Measurements from ENCODE around the gene RHOBTB1.

The RHOBTB1 gene

DNA sequence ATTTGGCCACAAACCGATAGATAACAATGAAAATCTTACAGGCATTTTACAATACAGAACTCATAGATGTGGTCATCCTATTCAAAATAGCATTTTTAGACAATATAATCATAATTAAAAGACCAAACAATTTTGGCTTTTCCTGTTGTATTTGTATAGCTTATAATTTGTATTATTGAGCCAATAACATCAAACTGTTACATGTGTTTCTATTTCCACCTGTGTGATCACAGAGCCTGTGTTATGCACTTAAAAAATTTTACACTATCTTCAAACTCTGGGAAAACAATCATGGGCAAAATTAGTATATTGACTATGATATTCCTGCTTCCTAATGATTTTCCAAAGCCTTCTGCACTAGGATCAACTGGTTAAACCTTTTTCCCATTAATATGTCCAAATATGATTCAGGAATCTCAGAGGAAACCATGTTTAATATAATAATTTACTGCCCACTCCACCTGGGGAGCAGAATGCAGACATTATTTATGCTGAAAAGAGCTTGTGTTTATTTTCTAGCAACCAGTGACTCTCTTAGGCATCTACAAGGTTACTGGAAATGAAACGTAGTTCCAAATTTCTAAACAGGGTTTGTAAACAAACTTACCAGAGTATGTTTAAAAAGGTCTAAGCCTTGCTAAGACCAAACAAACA is 1.7 kb downstream of the RHOBTB1 start:
- H3K27ac Mint-ChIP-seq, result no peak overlapping the region
- no peak overlapping the region for H3K4me3 Mint-ChIP-seq

DNA sequence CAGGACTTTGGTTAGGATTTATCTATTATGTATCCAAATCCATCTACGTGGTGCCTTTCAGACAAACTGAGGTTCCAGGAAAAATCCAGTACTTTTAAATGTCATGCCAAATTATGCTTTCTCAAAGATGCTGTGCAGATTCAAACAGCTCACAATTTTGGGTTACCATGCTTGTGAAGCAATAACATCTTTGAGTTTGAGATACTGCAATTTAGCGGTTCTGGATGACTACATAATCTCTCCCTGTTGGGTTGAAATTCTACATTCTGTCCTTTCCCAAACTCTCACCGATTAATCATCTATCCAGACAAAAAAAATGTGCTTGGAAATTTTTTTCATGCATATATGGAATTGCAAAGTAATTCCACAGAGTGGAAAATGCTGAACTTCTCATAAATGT is 3.5 kb downstream of the RHOBTB1 start:
- DNase-seq (ENCODE audit: low spot score in 2 of 2) (no peak), ATAC-seq (ENCODE audit: low read depth) (no peak)
- Mint-ChIP-seq H3K4me1 (peaks cover 13% of the 10 kb centered on the region), H3K36me3 (no peaks in the 10 kb centered on the region), H3K9me3 (no peaks in the 10 kb centered on the region), H3K4me3 (no peak overlapping the region), H3K27ac (no peak overlapping the region), H3K27me3 (peaks cover 7% of the 10 kb centered on the region)

More for the DNA sequence above, 1.7 kb downstream of the RHOBTB1 start:
- no peak for DNase-seq (ENCODE audit: low spot score in 2 of 2)
- no peak for ATAC-seq (ENCODE audit: low read depth)
- no peaks in the 10 kb centered on the region for H3K9me3 Mint-ChIP-seq
- H3K4me1 Mint-ChIP-seq, result peaks cover 13% of the 10 kb centered on the region
- H3K36me3 Mint-ChIP-seq, result no peaks in the 10 kb centered on the region
- H3K27me3 Mint-ChIP-seq, result peaks cover 11% of the 10 kb centered on the region

DNA sequence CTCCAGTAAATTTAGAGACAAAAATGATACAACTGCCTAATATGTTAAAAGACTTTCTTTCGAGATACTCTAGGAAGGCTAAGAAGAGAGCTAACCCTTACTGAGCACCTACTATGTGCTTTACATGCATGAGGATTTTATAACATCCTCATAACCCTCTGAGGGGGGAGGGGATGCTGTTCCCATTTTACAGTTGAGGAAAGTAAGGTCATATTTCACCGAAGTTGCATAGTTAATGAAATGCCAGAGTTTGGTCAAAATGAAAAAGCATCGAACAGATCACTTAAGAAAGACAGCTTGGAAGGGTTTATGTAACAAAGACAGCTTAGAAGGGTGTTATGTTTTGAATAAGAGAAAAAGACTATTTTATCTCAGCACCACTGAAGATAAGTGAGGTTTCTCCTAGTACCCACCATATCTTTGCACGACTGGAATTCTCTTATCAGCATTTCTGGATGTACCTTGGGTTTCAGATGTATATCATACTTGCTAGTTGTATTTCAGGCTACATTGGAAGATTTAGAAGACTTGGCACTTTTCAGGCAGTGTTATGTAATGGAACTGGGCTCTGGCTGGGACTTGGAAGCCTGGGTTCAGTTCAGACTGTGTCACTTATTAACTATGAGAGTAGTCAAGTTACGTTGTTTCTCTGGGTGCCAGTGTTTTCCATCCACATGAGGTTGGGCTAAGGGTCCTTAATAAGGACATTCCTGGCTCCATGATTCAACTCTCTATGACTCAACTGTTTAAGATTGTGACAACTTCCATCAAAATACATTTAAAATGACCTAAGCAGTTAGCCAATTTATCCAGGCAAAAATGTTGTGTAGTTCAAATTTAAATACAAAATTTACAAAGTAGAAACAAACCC is 6.0 kb downstream of the RHOBTB1 start:
- Mint-ChIP-seq H3K4me1 (peaks cover 7% of the 10 kb centered on the region), H3K27ac (no peak overlapping the region), H3K9me3 (peaks cover 1% of the 10 kb centered on the region), H3K36me3 (no peaks in the 10 kb centered on the region), H3K27me3 (peaks cover 2% of the 10 kb centered on the region), H3K4me3 (no peak overlapping the region)
- ATAC-seq (ENCODE audit: low read depth) (no peak), DNase-seq (ENCODE audit: low spot score in 2 of 2) (no peak)

DNA sequence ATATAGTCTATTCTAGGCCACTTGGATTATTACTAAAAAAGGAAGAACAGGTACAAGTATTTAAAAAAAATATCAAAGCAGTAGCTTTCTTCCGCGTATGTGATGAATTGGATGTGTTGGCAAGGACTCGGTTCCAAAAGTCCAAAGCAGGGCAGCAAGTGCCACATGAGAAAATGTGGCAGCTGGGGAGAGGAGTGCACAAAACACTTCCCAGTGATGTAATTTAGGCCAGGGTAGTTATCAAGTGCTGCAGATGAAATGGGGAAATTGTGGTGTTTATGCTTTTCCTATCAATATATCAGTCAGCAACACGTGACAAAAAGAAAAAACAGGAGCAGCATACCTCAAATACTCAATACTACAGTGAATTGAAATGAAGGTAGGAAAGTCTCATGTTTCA is 7.0 kb downstream of the RHOBTB1 start:
- ATAC-seq (ENCODE audit: low read depth) (no peak), DNase-seq (ENCODE audit: low spot score in 2 of 2) (no peak)
- peaks cover 3% of the 10 kb centered on the region for H3K4me1 Mint-ChIP-seq
- no peaks in the 10 kb centered on the region for H3K36me3 Mint-ChIP-seq
- no peak overlapping the region for H3K4me3 Mint-ChIP-seq
- no peak overlapping the region for H3K27ac Mint-ChIP-seq
- H3K27me3 Mint-ChIP-seq, result peaks cover 2% of the 10 kb centered on the region
- H3K9me3 Mint-ChIP-seq, result peaks cover 1% of the 10 kb centered on the region

DNA sequence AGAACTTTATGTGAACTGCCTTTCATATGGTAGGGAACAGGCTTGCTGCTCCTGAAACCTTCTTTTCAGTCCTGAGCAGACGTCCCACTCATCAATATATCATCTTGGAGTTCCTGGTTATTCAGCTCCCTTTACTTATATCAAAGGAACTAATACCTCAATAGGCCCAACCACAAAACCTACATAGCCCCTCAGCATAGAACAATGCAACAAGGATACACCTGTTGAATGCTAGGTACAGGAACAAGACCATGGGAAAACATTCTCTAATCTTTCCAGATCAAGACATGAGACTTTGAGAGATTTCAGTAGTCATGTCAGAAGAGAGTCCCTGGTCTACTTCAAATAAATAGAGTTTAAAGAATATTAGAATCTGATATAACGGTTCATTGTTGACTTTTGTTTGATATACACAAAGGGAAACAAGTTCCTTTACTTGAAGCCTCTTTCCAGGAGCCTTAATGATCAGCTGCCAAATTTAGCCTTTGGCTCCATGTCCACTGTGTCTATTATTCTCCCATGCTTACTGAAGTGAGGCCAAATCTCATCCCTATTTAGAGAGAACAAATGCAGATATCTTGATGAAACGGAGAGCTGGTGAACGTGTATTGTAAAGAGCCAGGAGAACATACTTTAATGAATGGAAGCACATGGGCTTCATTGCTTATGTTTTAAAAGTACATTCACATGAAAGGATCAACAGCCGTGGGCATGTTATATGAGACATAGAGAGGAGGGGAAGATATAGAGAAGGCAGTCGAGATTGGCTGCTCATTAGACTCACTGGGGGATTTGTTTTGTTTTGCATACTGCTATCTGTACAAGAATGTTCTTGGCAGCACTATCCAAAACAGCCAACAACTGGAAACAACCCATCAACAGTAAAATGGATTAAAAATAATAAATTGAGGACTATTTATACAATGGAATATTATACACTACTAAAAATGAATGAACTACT is 9.5 kb downstream of the RHOBTB1 start:
- DNase-seq (ENCODE audit: low spot score in 2 of 2) (no peak), ATAC-seq (ENCODE audit: low read depth) (no peak)
- Mint-ChIP-seq H3K9me3 (peaks cover 1% of the 10 kb centered on the region), H3K27me3 (peaks cover 2% of the 10 kb centered on the region), H3K4me1 (peaks cover 2% of the 10 kb centered on the region), H3K36me3 (no peaks in the 10 kb centered on the region), H3K27ac (no peak overlapping the region), H3K4me3 (no peak overlapping the region)

DNA sequence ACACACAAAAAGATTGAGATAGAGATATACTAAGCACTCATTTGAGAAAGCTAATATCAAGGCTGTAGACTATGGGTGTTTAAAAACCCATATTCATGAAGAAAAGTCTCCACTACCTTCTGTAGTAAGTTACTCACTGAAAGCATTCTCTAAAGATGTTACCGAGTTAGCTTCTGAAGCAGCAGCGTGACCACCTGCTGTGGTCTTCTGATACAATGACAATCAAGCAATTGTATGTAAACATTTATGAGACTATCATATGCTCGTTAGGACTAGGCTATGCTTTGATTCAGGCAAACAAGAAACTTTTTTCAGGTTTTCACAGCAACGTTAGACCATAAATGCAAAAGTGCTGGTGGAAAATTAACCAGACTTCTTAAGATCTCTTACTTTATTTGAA is 11.2 kb downstream of the RHOBTB1 start:
- Mint-ChIP-seq H3K27ac (no peak overlapping the region), H3K4me3 (no peak overlapping the region), H3K4me1 (no peaks in the 10 kb centered on the region), H3K36me3 (peaks cover 3% of the 10 kb centered on the region), H3K9me3 (peaks cover 6% of the 10 kb centered on the region), H3K27me3 (peaks cover 1% of the 10 kb centered on the region)
- ATAC-seq (ENCODE audit: low read depth) (no peak), DNase-seq (ENCODE audit: low spot score in 2 of 2) (no peak)

DNA sequence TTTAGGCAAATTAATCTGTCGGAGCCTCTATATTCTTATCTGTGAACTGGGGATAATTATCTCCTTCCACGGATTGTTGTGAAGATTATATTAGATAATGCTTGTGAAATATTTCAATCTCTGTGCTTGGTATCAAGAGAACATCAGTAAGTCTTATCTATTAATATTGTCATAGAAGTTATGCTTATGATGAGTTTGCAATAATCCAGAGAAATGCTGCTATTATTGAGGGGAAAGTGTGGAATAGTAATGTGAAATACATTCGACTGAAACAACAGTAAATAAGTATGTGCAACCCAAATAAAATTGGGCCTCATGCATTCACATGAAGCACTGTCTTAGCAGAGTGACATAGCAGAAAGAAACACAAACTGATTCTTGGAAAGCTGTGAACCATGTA is 13.7 kb downstream of the RHOBTB1 start:
- peaks cover 6% of the 10 kb centered on the region for H3K9me3 Mint-ChIP-seq
- ATAC-seq (ENCODE audit: low read depth) (no peak), DNase-seq (ENCODE audit: low spot score in 2 of 2) (no peak)
- H3K4me1 Mint-ChIP-seq, result no peaks in the 10 kb centered on the region
- H3K4me3 Mint-ChIP-seq, result no peak overlapping the region
- peaks cover 3% of the 10 kb centered on the region for H3K36me3 Mint-ChIP-seq
- no peak overlapping the region for H3K27ac Mint-ChIP-seq
- H3K27me3 Mint-ChIP-seq, result peaks cover 4% of the 10 kb centered on the region

DNA sequence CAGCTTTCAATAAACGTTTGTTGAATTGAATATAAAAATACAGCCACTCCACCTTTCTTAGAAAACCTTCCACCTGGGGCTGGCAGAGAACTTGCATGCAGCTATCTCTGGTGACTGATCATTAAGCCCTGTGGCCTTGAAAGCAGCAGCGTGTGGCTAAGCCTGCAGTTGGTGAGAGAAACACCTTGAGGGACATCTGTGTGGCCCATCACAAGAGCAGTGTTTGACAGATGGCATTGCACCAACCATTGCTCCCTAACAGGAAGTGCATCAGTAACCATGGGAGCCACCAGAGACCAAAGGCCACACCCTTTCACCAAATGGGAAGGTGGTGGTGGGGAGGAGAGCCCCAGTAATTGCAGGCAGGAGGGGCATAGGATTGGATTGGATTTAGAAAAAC is 22.4 kb downstream of the RHOBTB1 start:
- Mint-ChIP-seq H3K4me1 (no peaks in the 10 kb centered on the region), H3K9me3 (peaks cover 3% of the 10 kb centered on the region), H3K36me3 (no peaks in the 10 kb centered on the region), H3K27ac (no peak overlapping the region), H3K4me3 (no peak overlapping the region), H3K27me3 (peaks cover 14% of the 10 kb centered on the region)
- DNase-seq (ENCODE audit: low spot score in 2 of 2) (no peak), ATAC-seq (ENCODE audit: low read depth) (no peak)

DNA sequence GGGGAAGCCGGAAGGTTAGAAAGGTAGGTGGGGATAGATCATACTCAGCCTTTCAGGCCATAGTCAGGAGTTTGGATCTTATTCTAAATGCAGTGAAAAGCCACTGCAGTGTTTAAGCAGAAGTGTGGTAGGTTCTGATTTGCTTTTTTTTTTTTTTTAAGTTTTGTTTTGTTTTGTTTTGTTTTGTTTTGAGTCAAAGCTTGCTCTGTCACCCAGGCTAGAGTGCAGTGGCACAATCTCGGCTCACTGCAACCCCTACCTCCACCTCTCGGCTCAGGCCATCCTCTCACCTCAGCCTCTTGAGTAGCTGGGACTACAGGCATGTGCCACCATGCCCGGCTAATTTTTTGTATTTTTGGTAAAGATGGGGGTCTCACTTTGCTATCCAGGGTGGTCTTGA is 23.5 kb downstream of the RHOBTB1 start:
- no peak overlapping the region for H3K27ac Mint-ChIP-seq
- ATAC-seq (ENCODE audit: low read depth) (no peak), DNase-seq (ENCODE audit: low spot score in 2 of 2) (no peak)
- H3K9me3 Mint-ChIP-seq, result peaks cover 3% of the 10 kb centered on the region
- peaks cover 12% of the 10 kb centered on the region for H3K27me3 Mint-ChIP-seq
- no peak overlapping the region for H3K4me3 Mint-ChIP-seq
- no peaks in the 10 kb centered on the region for H3K36me3 Mint-ChIP-seq
- H3K4me1 Mint-ChIP-seq, result no peaks in the 10 kb centered on the region

DNA sequence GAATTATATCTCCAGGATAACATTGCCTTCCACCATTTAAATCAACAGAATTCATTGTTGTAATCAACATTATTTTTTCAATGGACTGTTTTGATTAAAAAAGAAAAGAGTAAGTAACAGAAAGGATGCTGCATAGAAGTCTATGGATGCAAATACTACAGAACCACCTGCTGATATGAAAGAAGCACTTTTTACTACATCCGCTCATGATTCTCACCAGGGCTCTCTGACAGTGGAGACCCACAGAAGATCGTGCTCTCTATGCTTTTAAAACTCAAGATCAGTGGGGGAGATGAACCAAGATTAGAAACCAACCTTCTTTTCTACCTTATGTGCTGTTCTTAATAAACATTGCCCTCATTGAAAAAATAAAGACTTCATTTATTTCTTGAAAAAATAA is 24.4 kb downstream of the RHOBTB1 start:
- Mint-ChIP-seq H3K27ac (no peak overlapping the region), H3K4me3 (no peak overlapping the region), H3K4me1 (no peaks in the 10 kb centered on the region), H3K9me3 (peaks cover 3% of the 10 kb centered on the region), H3K36me3 (no peaks in the 10 kb centered on the region), H3K27me3 (peaks cover 11% of the 10 kb centered on the region)
- ATAC-seq (ENCODE audit: low read depth) (no peak), DNase-seq (ENCODE audit: low spot score in 2 of 2) (no peak)

DNA sequence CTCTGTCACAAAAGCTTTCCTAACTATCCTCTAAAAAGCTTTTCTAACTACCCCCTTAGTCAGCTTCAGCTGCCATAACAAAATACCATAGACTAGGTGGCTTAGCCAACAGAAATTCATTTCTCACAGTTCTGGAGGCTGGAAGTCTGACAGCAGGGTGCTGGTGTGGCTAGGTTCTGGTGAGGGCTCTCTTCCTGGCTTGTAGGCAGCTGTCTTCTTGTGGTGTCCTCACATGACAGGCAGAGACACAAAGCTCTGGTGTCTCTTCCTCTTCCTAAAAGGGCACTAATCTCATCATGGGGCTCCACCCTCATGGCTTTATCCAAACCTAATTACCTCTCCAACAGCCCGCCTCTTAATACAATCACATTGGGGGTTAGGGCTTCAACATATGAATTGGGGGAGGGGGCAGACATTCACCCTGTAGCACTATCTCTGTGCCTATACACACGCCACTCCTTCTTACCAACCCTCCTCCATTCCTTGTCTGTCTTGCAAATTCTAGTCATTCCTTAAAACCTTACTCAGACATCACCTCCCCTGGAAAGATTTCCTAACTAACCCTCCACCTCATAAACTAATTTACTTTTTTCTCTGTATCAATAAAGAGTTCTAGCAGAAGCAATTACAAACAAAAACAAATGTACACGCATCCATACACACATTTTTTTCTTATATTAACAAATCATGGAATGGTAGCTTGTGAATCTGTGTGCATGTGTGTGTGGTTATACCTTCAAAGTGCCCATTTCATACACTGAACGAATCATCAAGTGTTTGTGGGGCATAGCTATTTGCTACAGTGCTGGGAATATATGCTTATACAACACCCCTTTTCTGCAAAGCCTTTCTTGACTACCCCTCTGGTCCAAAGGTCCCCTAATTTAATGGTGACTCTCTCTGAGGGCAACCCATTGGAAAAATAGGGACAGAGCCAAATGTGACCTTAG is 26.4 kb downstream of the RHOBTB1 start:
- no peaks in the 10 kb centered on the region for H3K36me3 Mint-ChIP-seq
- H3K4me3 Mint-ChIP-seq, result no peak overlapping the region
- H3K27me3 Mint-ChIP-seq, result peaks cover 11% of the 10 kb centered on the region
- H3K4me1 Mint-ChIP-seq, result no peaks in the 10 kb centered on the region
- peaks cover 3% of the 10 kb centered on the region for H3K9me3 Mint-ChIP-seq
- DNase-seq (ENCODE audit: low spot score in 2 of 2) (no peak), ATAC-seq (ENCODE audit: low read depth) (no peak)
- H3K27ac Mint-ChIP-seq, result no peak overlapping the region

DNA sequence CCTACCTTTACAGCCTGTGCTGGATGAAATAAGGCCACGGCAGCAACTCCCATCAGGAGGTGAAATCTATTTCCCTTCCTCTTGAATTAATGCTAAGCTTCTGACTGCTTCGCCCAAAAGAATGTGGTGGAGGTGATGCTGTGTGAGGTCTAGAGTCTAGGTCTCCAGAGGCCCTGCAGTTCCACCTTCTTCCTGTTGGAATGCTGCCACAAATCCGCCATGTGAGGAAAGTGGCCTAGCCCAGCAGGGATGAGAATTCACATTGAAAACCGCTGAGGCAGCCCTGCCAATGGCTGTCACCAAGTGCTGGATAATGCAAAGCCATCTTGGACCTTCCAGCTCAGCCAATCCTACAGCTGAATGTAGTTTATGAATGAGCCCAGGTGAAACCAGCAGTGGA is 28.0 kb downstream of the RHOBTB1 start:
- no peak overlapping the region for H3K4me3 Mint-ChIP-seq
- H3K4me1 Mint-ChIP-seq, result peaks cover 5% of the 10 kb centered on the region
- no peaks in the 10 kb centered on the region for H3K36me3 Mint-ChIP-seq
- DNase-seq (ENCODE audit: low spot score in 2 of 2), result no peak
- no peak overlapping the region for H3K27ac Mint-ChIP-seq
- H3K27me3 Mint-ChIP-seq, result peaks cover 13% of the 10 kb centered on the region
- no peak for ATAC-seq (ENCODE audit: low read depth)
- peaks cover 3% of the 10 kb centered on the region for H3K9me3 Mint-ChIP-seq

DNA sequence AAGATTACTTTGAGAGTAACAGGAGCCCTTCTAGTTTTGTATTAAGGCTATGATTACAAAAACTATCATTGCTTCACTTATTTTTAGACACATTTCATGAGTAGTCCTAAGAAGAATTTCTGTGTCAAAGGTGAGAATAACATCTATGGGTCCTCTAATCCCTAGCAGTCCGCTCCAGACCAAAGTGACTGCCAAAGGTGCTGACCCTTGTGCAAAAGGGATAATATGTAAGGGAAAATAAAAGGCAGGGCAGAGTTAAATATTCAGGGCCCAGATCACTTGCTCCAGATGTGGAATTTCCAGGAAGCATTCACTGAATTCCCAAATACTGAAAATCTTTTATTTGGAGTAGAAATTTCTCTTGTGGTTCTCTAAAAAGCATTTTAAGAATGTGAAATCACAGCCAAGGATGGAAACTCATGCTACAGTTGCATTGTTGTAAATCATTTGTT is 29.3 kb downstream of the RHOBTB1 start:
- H3K9me3 Mint-ChIP-seq, result peaks cover 3% of the 10 kb centered on the region

More for the DNA sequence above, 29.3 kb downstream of the RHOBTB1 start:
- DNase-seq (ENCODE audit: low spot score in 2 of 2) (no peak), ATAC-seq (ENCODE audit: low read depth) (no peak)
- peaks cover 11% of the 10 kb centered on the region for H3K27me3 Mint-ChIP-seq
- H3K27ac Mint-ChIP-seq, result no peak overlapping the region
- H3K4me1 Mint-ChIP-seq, result peaks cover 12% of the 10 kb centered on the region
- H3K36me3 Mint-ChIP-seq, result no peaks in the 10 kb centered on the region
- no peak overlapping the region for H3K4me3 Mint-ChIP-seq
